AG09319 (cell line): ENCODE results near the gene BRINP1.

ENCODE experiments used
- DNase-seq: peaks from one replicate; pipeline ENCODE4 v3.0.0-alpha.2; 2010; ENCODE audit warnings: low read depth; ENCODE audit errors: extremely low read depth
- CTCF ChIP-seq: IDR thresholded peaks from 2 replicates; pipeline ENCODE4 v1.5.1; 2011; ENCODE audit warnings: low read depth, mild to moderate bottlenecking, inconsistent platforms, low read length, moderate library complexity

BRINP1 gene

DNA sequence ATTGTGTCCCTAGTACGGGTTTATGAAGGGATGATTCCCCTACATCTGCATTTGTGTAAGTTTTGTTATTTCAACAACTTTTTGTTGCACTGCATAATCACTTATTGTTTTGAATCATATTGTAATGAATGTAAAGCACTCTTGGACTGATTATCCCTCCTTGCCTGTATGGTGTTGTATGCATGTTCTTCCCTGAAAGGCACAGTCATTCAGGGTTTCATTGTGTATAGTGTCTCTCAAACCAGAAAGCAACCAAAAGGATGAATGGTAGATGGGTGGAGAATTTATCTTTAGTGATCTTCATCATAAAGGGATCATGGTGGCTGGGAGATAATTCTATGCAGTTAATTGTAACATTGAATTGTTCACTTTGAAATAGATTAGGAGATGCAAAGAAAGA is 247.3 kb downstream of the BRINP1 start:
- no peak for DNase-seq
- TF ChIP-seq CTCF, result no peak

- TF ChIP-seq CTCF, result no peak
- DNase-seq, result no peak
Measured at GRCh38 chr9:119117409-119117808, 251.8 kb downstream of the BRINP1 start.
